CD4-positive, alpha-beta T cell treated with Interleukin-2 at 100 ng/mL for 4 hours (primary cell): ENCODE data around the gene CELF5.
"Not testable (repeated sequence)": the region's sequence is repeated elsewhere in the genome, so short reads cannot be mapped to it uniquely, and the experiment has no call there.

ENCODE experiments used
- DNase-seq: peaks from one replicate; pipeline ENCODE4 v3.0.0-alpha.2; 2020; ENCODE audit warnings: low spot score

Gene CELF5

DNA sequence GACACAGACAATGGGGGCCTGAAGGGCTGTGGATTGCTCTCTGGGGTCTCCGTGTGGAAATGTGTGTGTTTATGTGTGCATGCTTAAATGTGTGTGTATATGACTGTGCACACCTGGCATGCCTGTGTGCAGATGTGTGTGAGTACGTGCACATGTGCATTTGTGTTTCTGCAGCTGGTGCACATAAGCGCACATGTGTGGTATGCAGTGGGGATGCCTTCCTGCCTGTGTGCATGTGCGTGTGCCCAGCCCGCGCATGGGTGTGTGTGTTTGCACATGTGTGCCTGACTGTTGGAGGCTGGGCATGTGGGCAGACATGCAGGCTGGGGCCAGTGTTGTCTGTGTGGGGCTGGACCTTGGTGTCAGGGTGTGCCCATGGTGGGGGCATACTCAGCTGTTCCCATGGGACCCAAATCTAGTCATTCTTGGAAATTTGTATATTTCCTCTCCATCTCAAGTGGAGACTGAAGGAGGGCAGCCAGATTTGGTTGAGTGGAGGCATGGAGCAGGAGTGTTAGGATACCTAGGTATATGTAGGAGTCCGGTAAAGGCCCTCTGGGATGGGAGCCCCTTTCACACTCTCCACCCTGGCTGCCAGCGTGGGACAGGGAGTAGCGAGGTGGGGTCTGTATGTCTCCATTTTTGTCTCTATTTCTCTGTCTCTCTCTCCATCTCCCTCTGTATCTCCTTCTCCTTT, 49.9 kb downstream of the CELF5 start:
- no peak for DNase-seq

DNA sequence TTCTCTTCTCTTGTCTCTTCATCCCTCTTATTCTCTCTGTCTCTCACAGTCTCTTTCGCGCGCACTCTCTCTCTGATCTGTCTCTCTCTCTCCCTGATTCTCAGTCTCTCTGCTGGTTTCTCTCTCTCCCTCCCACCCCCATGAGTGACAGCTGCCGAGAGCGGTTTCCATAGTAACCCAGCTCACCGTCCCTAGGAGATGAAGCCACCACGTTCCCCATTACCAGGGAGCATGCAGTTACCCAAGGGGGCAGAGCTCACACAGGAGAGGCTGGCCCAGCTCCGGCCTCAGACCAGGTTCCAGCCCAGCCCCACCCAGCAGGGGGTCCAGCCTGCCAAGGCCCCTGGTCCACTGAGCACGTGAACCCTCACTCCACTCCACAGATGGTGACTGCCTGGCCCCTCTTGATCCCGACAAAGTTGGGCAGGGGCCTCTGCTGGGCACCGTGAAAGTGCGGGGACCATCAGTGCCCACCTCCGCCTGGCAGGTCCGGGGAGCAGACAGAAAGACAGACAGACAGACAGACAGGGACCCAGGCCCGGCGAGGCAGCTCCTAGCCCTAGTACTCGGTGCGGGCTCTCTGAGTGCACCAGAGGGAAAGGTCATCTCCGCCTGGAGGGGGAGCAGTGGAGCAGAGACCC, 50.6 kb downstream of the CELF5 start:
- peak; percentile 32 for DNase-seq

DNA sequence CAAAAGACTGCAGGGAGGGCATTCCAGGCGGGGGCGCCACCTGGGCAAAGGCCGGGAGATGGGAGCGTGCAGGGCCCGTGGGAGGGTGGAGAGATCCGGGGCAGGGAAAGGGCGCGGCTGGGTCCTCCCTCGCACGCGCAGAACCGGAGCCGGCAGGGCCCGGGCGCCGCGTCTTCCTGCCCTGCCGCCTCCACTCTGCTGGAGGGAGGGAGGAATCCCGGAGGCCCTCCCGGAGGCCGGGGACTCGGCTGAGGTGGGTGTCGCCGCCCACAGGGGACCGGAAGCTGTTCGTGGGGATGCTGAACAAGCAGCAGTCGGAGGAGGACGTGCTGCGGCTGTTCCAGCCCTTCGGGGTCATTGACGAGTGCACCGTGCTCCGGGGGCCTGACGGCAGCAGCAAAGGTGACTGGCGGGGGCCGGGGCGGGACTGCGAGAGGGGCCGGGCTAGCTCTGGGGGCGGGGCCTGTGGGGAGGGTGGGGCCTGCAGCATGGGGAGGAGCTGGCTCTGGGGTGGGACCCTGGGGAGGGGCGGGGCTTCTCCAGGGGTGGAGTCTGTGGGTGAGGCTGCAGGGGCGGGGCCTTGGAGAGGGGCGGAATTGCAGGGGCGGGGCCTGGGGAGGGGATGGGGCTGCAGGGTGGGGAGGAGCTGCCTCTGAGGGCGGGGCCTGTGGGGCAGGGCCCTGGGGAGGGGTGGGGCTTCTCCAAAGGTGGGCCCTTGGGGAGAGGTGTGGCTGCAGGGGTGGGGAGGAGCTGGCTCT, 51.3 kb downstream of the CELF5 start:
- peak; percentile 90 for DNase-seq

DNA sequence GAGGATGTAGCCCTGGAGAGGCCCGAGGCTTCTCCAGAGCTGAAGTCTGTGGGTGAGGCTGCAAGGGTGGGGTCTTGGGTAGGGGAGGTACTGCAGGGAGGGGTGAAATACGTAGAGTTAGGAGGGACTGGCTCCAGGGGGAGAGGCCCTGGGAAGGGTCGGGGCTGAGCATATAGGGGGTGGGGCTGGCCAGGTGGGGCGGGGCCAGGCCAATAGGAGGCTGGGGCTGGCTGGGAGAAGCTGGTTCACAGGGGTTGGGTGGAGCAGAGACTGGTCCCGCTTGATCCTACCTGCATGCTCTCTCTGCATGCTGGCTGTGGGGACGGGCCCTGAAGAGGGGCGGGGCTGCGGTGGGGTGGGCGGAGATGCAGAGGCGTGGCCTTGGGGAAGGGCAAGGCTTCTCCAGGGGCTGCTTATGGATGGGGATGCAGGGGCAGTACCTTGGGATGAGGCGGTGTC, 51.9 kb downstream of the CELF5 start:
- no peak for DNase-seq

DNA sequence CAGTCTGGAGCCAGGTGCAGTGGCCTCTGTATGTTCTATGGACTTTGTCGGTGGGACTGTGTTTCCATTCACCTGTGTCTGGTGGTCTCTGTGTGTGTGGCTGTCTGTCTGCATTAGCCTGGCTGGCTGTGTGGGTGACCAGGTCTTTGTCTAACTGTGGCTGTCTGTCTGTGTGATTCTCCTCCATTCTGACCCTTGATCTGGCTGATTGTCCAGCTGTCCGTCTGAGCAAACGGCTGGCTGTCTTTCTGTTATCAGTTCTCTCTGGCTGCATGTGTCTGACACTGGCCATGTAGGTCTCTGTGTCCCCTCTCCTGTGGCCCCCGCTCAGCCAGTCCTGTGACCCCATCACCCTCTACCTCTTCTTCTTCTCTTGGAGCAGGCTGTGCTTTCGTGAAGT, 53.2 kb downstream of the CELF5 start:
- DNase-seq = no peak

DNA sequence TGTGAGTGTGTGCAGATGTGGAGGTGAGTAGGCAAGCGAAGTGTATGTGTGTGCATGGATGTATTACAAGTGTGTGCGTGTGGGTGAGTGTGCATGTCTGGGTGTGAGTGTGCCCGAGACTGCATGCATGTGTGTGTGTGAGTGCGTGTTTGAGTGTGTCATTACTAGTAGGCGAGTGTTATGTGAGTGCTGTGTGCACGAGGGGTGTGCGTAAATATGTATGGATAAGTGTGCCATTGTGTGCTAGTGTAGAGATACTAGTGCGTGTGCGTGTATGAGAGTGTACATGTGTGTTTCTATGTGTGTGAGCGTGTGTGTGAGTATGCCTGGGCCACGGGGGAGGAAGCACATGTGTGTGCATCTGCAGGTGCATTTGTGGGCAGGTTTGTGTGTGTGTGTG, 53.8 kb downstream of the CELF5 start:
- no peak for DNase-seq

DNA sequence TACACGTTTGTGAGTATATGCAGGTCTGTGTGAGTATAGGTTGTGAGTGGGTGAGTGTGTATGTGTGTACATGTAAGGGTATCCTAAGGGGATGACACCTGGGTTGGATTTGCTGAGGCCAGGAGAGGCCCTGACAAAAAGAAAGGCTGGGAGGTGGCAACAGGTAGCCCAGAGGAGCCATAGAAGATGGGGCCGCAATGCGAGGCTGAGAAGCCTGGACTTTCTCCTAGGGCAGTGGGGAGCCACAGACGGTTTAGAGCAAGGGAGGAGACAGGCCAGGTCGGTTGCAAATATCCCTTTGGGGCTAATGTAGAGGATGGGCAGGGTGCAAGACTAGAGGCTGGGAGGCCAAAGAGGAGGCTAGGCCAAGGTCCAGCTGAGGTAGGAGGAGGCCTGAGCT, 54.3 kb downstream of the CELF5 start:
- no peak for DNase-seq

DNA sequence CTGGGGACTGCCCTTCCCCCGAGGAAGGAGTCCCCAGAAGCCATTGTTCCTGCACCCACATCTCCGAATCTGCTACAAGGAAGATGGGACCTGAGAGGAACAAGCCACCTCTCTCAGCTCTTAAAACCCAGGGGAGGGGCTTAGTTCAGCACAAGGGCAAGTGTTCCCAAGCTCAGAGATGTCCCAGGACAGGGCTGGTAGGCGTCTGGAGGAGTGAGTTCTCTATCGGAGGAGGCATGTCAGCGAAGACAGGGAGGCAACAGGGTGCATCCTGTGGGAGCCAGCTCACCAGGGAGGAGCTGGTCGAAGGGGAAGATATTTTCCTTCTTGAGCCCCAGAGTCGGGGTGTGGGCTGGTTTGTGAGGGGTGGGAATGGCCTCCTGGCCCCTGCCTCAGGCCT, 54.8 kb downstream of the CELF5 start:
- no peak for DNase-seq

DNA sequence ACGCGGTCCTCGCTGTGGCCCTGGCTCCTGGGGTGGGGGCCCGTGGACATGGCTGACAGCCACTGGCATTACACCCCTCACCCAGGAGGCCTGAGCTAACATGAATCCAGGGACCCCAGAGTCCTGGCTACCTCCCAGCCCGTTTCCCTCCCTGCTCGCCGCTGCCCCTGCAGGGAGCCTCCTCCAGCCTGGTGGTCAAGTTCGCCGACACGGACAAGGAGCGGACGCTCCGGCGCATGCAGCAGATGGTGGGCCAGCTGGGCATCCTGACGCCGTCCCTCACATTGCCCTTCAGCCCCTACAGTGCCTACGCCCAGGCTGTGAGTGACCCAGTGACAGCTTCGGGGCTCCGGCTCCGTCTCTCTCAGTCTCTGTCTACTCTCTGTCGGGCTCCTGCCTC, 56.6 kb downstream of the CELF5 start:
- DNase-seq = no peak

DNA sequence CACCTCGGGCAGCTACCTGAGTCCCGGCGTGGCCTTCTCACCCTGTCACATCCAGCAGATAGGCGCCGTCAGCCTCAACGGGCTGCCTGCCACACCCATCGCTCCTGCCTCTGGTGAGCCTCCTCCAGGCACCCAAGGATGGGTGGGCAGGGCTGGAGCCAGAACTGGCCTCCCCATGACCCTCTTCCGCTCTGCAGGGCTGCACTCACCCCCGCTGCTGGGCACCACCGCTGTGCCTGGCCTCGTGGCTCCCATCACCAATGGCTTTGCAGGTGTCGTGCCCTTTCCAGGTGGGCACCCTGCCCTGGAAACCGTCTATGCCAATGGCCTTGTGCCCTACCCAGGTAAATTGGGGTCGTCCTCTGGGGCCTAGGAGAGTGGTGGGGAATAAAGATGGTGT, 57.7 kb downstream of the CELF5 start:
- DNase-seq = no peak

DNA sequence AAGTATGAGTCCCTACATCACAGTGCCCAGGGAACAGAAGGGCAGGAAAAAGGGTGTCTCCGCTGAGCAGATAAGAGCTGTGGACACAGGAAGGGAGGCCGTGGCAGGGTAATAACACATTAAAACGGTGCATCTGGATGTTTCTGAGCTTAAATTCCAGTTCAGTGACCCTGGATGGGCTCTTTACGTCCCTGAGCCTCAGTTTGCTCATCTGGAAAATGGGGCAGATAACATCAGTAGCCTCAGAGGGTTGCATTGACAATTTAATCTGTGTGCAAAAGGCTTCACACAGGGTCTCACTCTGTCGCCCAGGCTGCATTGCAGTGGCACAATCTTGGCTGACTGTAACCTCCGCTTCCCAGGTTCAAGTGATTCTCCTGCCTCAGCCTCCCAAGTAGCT, 58.1 kb downstream of the CELF5 start:
- DNase-seq = no peak

DNA sequence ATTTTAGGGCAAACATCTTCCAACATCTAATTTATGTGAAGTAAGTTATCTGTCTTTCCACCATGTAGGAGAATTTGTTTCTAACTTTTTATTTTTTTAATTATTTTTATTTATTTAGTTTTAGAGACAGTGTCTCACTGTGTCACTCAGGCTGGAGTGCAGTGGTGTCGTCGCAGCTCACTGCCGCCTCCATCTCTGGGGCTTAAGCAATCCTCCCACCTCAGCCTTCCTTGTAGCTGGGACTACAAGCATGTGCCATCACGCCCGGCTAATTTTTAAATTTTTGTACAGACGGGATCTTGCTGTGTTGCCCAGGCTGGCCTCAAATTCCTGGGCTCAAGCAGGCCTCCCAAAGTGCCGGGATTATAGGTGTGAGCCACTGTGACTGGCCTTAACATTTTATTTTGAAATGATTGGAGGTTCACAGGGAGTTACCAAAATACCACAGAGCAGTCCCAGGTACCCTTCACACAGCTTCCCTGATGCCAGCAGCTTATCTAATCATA, 58.8 kb downstream of the CELF5 start:
- DNase-seq = no peak

DNA sequence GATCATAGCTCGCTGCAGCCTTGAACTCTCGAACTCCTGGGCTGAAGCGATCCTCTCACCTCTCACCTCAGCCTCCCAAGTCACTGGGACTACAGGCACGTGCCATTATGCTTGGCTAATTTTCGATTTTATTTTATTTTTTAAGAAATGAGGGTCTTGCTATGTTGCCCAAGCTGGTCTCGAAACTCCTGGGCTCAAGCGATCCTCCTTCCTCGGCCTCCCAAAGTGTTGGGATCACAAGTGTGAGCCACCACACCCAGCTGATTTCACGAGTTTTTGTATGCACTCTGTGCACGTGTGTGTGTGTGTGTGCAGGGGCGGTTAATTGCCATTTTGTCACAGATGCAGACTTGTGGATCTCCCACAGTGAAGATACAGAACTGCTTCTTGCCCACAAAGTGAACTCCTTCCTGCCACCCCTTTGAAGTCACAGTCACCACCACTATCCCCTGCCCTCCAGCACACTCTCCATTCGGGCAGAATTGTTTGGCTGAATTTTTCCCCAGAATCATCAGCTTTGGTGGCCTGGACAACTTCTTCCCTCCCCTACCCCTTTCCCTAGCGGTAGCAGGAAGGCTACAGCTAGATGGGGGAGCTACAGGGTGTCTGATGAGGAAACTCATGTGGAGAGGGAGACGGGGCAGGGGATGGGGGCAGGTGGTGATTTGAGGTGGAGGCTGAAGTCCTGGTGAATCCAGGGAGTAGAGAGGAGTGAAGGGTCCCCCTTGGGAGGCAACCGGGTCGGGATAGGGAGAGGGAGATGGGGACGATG, 59.6 kb downstream of the CELF5 start:
- no peak for DNase-seq

DNA sequence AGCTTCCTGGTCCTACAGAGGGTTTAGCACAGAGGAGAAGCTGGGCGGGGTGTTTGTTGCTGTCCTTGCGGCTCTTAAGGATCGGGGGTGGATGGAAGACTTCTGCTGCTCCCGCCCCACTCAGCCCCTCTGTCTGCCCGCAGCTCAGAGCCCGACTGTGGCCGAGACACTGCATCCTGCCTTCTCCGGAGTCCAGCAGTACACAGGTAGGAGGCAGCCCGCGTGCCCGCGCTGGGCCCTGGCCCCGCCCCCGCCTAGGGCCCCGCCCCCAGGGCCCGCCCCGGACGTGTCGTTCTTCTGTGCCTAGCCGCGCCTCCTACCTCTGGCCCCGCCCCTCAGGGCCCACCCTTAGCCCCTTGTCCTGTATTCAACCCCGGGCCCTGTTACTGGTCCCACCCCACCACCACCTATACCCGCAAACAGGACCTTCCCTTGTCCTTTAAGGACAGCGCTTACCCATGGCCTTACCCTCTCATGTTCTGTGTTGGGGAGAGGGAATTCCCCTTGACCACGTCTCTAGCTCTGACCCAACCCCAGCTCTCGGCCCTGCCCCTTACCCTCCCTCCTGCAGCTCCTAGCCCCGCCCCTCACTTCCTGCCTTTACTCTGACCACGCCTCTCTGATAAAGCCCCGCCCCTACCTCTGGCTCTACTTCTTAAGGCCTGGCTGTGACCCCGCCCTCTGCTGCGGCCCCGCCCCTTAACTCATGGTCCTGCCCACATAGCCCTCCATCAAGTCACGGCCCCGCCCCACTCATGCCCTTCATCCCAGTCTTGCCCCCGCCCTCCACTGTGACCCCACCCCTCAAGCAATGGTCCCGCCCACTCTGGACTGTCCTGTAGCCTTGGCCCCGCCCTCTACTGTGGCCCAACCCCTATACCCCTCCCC, 60.5 kb downstream of the CELF5 start:
- DNase-seq = peak; percentile 37

DNA sequence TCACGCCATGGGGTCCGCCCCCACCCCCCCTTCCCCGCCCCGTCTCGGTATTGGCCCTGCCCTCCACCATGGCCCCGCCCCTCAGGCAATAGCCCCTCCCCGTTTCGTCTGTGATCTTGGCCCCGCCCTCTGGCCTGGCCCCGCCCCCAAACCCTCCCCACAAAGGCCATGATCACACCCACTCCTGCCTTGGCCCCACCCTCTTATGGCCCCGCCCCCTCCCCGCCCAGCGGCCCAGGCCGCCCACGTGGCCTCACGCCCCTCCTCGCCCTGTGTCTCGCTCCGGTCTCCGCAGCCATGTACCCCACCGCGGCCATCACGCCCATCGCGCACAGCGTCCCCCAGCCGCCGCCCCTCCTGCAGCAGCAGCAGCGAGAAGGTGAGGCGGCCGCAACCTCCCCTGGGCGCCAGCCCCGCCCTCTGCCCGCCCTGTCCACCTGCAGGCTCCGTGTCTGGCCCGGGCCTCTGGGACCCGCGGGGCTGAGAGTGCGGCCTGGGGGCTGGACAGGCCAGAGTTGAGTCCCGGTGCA, 61.3 kb downstream of the CELF5 start:
- peak; percentile 2 for DNase-seq

DNA sequence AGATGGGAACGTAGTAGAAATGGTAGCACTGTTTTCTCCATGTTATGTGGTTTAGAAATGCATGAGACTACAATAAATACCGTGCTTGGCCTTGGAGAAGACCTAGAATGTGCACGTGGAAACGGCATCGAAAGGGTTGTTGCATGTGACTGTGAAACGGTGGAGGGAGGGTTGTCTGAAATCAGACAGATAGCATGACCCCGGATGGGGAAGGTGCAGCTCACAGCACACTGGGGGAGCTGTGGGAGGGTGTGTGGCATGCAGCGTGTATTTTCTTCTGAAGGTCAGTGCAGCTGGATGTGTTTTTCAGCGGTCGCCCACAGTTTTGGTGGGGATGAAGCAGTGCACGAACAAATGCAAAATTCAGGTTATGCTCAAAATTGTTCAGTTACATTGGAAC, 63.4 kb downstream of the CELF5 start:
- DNase-seq = no peak

DNA sequence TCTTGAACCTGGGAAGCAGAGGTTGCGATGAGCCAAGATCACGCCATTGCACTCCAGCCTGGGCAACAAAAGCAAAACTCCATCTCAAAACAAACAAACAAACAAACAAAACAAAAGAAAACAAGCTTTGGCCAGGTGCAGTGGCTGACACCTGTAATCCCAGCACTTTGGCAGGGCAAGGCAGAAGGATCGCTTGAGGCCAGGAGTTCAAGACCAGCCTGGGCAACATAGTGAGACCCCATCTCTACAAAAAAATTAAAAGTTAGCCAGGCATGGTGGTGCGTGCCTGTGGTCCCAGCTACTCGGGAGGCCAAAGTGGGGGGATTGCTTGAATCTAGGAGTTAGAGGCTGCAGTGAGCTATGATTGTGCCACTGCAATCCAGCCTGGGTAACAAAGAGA, 64.0 kb downstream of the CELF5 start:
- not testable (repeated sequence) for DNase-seq

DNA sequence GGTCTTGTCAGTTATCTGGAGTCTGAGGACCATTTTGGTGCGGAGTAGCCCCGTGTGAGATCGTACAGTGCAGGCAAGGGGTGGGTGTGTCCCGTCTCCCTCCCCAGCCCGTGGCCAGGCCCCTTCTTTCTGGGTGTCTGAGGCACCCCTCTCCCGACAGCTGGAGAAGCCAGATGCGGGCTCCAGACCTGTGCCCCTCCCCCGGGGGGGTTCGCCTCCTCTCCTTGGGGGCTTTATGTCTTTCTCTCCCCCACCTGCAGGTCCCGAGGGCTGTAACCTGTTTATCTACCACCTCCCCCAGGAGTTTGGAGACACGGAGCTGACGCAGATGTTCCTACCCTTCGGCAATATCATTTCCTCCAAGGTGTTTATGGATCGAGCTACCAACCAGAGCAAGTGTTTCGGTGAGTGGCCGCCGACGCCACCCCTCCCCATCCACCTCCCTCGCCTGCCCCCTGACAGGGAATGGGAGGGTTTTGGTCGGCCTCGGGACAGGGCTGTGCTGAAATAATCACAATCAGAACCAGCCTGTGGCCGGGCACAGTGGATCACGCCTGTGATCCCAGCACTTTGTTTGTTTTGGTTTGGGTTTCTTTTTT, 65.6 kb downstream of the CELF5 start:
- DNase-seq = no peak

DNA sequence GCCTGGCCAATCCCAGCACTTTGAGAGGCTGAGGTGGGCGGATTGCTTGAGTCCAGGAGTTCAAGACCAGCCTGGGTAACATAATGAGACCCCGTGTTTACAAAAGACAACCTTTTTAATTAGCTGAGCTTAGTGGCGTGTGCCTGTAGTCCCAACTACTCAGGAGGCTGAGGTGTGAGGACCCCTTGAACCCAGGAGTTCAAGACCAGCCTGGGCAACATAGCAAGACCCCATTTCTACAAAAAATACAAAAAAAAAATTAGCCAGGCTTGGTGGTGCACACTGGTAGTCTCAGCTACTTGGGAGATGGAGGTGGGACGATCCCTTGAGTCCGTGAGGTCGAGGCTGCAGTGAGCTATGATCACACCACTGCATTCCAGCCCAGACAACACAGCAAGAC, 66.4 kb downstream of the CELF5 start:
- DNase-seq = not testable (repeated sequence)

DNA sequence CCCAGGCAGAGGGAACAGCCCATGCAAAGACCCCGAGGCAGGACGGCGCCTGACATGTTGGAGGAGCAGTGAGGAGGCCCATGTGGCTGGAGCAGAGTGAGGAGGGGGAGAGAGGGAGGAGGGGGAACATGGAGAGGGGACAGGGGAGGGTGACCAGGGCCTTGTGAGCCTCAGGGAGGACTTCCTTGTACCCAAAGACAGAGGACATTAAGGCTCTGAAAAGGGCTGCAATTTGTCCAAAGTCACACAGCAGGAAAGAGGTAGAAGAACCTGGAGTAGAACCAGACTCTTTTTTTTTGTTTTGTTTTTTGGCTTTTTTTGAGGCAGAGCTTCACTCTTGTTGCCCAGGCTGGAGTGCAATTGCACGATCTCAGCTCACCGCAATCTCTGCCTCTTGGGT, 67.2 kb downstream of the CELF5 start:
- no peak for DNase-seq
